SK-N-SH (cell line): ENCODE data around the gene ANKRD31.

Source experiments
- EP300 ChIP-seq, 2 experiments: IDR thresholded peaks; 2 replicates each; pipeline versions ENCODE4 v1.4.0 to v1.6.1; 2012; ENCODE audit warnings: borderline replicate concordance in 1 of 2, low read depth in 1 of 2, low read length in 1 of 2
- FOXM1 ChIP-seq: IDR thresholded peaks from 2 replicates; pipeline ENCODE4 v1.4.0; 2012; ENCODE audit warnings: low read depth, mild to moderate bottlenecking
- POLR2AphosphoS5 ChIP-seq: IDR thresholded peaks from 2 replicates; pipeline ENCODE4 v1.6.1; 2012; ENCODE audit warnings: low read depth, low read length
- TEAD4 ChIP-seq: IDR thresholded peaks from 2 replicates; pipeline ENCODE4 v1.4.0; 2012; ENCODE audit warnings: mild to moderate bottlenecking, borderline replicate concordance; ENCODE audit not compliant: insufficient read depth
- YY1 ChIP-seq: IDR thresholded peaks from 2 replicates; pipeline ENCODE4 v1.4.0; 2012; ENCODE audit warnings: low read depth, mild to moderate bottlenecking
- TF ChIP-seq, protein P1 (sequence below): fragments of 200-600 bp; sonication (generic); IDR thresholded peaks from 2 replicates; pipeline ENCODE4 v1.6.1; 2017; ENCODE audit warnings: antibody characterized with exemption, mild to moderate bottlenecking, moderate library complexity

- TF ChIP-seq TEAD4 (no peak), EP300 (IDR thresholded peaks at IDR 0.05; ENCODE audit: borderline replicate concordance in 1 of 2, low read depth in 1 of 2, low read length in 1 of 2) (no peak), FOXM1 (no peak), POLR2AphosphoS5 (no peak), YY1 (no peak)
- TF ChIP-seq, protein P1, sequence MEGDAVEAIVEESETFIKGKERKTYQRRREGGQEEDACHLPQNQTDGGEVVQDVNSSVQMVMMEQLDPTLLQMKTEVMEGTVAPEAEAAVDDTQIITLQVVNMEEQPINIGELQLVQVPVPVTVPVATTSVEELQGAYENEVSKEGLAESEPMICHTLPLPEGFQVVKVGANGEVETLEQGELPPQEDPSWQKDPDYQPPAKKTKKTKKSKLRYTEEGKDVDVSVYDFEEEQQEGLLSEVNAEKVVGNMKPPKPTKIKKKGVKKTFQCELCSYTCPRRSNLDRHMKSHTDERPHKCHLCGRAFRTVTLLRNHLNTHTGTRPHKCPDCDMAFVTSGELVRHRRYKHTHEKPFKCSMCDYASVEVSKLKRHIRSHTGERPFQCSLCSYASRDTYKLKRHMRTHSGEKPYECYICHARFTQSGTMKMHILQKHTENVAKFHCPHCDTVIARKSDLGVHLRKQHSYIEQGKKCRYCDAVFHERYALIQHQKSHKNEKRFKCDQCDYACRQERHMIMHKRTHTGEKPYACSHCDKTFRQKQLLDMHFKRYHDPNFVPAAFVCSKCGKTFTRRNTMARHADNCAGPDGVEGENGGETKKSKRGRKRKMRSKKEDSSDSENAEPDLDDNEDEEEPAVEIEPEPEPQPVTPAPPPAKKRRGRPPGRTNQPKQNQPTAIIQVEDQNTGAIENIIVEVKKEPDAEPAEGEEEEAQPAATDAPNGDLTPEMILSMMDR, result no peak
Measured at GRCh38 chr5:75045071-75045470, 191.6 kb downstream of the ANKRD31 start.
